ENCODE results near the gene ABCB8.

ABCB8 gene

DNA sequence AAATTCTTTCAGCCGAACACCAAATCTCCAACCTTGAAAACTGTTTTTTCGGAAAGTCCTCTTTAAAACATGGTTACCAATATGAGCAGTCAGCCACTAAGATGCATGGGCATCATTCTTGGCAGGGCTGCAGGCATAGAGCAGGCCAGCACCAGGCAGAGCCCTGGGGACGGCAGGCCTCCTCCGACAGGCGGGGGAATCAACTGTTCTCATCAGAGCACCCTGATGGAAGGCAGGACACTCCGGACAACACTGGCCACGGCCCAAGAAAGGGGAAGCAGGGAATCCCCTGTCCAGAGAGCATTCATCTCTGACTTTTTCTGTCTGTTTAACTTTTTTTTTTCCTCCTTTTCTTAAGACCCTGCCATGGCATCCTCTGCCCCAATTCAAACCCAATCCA lies 38.8 kb upstream of the ABCB8 start:
- Histone ChIP-seq H3K27ac (ENCODE audit: low read length) (no peak overlapping the region), H3K4me1 (ENCODE audit: control insufficient read depth, insufficient read depth, low read length) (peaks cover 10% of the 10 kb centered on the region; the same call in 1 of the 2 replicates), H3K36me3 (ENCODE audit: control insufficient read depth, insufficient read depth, low read length) (no peaks in the 10 kb centered on the region), H3K9me3 (ENCODE audit: control insufficient read depth, insufficient read depth, low read length) (no peaks in the 10 kb centered on the region), H3K4me3 (ENCODE audit: low read length) (no peak overlapping the region), H3K27me3 (ENCODE audit: control insufficient read depth, insufficient read depth, low read length) (no peaks in the 10 kb centered on the region)
- WGBS (ENCODE audit: insufficient coverage, insufficient read length): no CpG with 5 or more reads among the region's 7 CpGs
- no peak for DNase-seq (ENCODE audit: low read depth, low spot score)

DNA sequence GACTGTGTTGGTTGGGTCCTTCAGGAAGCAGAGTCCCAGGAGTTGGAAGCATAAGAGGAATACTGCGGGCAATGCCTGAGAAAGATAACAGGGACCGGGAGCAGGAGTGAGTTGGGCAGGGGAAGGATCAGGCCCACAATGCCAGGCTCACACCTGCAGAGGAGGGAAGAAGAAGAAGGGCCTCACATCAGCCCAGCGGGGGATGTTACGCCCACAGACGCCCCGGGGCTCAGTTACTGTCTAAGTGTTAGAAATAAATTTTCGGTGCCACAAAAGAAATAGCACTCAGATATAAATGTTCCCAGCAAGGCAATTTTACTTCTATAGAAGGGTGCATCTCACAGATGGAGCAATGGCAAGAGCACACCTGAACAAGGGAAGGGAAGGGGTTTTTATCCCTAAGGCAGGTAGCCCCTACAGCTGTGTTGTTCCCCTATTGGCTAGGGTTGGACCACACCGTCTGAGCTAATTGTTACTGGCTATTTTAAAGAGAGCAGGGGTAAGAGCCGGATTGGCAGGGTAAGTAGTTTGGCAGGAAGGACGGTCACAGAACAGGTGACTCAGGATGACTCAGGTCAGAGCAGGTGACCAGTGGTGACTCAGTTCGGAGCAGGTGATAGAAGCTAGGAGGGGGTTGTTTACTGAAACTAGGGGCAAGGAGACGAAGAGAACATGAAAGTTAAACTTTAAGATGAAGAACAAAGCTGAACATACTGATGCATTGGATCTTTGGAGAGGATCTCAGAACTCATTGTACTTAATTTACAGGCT lies 37.6 kb upstream of the ABCB8 start, which contains the start of gene NOS3:
Gene NOS3, plus strand, starts transcription at position 602 of the 771 bp plus-strand sequence. CDS start 2,787 bp downstream, outside the sequence.
- H3K9me3 ChIP-seq (ENCODE audit: control insufficient read depth, insufficient read depth, low read length): no peaks in the 10 kb centered on the region
- H3K27ac ChIP-seq (ENCODE audit: low read length): no peak within 1 kb of the TSS
- H3K27me3 ChIP-seq (ENCODE audit: control insufficient read depth, insufficient read depth, low read length): no peaks in the 10 kb centered on the region
- H3K36me3 ChIP-seq (ENCODE audit: control insufficient read depth, insufficient read depth, low read length): no peaks in the 10 kb centered on the region
- H3K4me1 ChIP-seq (ENCODE audit: control insufficient read depth, insufficient read depth, low read length): peaks cover 12% of the 10 kb centered on the region
- no peak for DNase-seq (ENCODE audit: low read depth, low spot score)
- WGBS (ENCODE audit: insufficient coverage, insufficient read length): no CpG with 5 or more reads among the region's 12 CpGs
- H3K4me3 ChIP-seq (ENCODE audit: low read length): no peak within 1 kb of the TSS

DNA sequence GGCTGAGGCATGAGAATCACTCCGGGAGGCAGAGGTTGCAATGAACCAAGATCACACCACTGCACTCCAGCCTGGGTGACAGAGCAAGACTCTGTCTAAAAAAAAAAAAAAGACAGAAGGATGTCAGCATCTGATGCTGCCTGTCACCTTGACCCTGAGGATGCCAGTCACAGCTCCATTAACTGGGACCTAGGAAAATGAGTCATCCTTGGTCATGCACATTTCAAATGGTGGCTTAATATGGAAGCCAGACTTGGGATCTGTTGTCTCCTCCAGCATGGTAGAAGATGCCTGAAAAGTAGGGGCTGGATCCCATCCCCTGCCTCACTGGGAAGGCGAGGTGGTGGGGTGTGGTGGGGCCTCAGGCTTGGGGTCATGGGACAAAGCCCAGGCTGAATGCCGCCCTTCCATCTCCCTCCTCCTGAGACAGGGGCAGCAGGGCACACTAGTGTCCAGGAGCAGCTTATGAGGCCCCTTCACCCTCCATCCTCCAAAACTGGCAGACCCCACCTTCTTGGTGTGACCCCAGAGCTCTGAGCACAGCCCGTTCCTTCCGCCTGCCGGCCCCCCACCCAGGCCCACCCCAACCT lies 36.1 kb upstream of the ABCB8 start:
- no peak overlapping the region for H3K4me3 ChIP-seq (ENCODE audit: low read length)
- H3K36me3 ChIP-seq (ENCODE audit: control insufficient read depth, insufficient read depth, low read length): no peaks in the 10 kb centered on the region
- H3K27me3 ChIP-seq (ENCODE audit: control insufficient read depth, insufficient read depth, low read length): no peaks in the 10 kb centered on the region
- no CpG with 5 or more reads among the region's 6 CpGs for WGBS (ENCODE audit: insufficient coverage, insufficient read length)
- no peak overlapping the region for H3K27ac ChIP-seq (ENCODE audit: low read length)
- peaks cover 12% of the 10 kb centered on the region for H3K4me1 ChIP-seq (ENCODE audit: control insufficient read depth, insufficient read depth, low read length)
- no peak for DNase-seq (ENCODE audit: low read depth, low spot score)
- no peaks in the 10 kb centered on the region for H3K9me3 ChIP-seq (ENCODE audit: control insufficient read depth, insufficient read depth, low read length)

DNA sequence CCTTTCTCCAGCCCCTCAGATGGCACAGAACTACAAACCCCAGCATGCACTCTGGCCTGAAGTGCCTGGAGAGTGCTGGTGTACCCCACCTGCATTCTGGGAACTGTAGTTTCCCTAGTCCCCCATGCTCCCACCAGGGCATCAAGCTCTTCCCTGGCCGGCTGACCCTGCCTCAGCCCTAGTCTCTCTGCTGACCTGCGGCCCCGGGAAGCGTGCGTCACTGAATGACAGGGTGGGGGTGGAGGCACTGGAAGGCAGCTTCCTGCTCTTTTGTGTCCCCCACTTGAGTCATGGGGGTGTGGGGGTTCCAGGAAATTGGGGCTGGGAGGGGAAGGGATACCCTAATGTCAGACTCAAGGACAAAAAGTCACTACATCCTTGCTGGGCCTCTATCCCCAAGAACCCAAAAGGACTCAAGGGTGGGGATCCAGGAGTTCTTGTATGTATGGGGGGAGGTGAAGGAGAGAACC lies 35.4 kb upstream of the ABCB8 start:
- Histone ChIP-seq H3K27me3 (ENCODE audit: control insufficient read depth, insufficient read depth, low read length) (no peaks in the 10 kb centered on the region), H3K4me1 (ENCODE audit: control insufficient read depth, insufficient read depth, low read length) (peaks cover 12% of the 10 kb centered on the region), H3K36me3 (ENCODE audit: control insufficient read depth, insufficient read depth, low read length) (no peaks in the 10 kb centered on the region), H3K4me3 (ENCODE audit: low read length) (no peak overlapping the region), H3K27ac (ENCODE audit: low read length) (no peak overlapping the region), H3K9me3 (ENCODE audit: control insufficient read depth, insufficient read depth, low read length) (no peaks in the 10 kb centered on the region)
- no CpG with 5 or more reads among the region's 5 CpGs for WGBS (ENCODE audit: insufficient coverage, insufficient read length)
- DNase-seq (ENCODE audit: low read depth, low spot score): peak; percentile 70

DNA sequence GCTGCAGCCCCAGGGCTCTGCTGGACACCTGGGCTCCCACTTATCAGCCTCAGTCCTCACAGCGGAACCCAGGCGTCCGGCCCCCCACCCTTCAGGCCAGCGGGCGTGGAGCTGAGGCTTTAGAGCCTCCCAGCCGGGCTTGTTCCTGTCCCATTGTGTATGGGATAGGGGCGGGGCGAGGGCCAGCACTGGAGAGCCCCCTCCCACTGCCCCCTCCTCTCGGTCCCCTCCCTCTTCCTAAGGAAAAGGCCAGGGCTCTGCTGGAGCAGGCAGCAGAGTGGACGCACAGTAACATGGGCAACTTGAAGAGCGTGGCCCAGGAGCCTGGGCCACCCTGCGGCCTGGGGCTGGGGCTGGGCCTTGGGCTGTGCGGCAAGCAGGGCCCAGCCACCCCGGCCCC lies 34.7 kb upstream of the ABCB8 start:
- H3K27me3 ChIP-seq (ENCODE audit: control insufficient read depth, insufficient read depth, low read length): no peaks in the 10 kb centered on the region
- WGBS (ENCODE audit: insufficient coverage, insufficient read length): no CpG with 5 or more reads among the region's 14 CpGs
- no peak overlapping the region for H3K27ac ChIP-seq (ENCODE audit: low read length)
- H3K9me3 ChIP-seq (ENCODE audit: control insufficient read depth, insufficient read depth, low read length): no peaks in the 10 kb centered on the region
- DNase-seq (ENCODE audit: low read depth, low spot score): no peak
- H3K4me3 ChIP-seq (ENCODE audit: low read length): no peak overlapping the region
- H3K4me1 ChIP-seq (ENCODE audit: control insufficient read depth, insufficient read depth, low read length): peaks cover 12% of the 10 kb centered on the region
- no peaks in the 10 kb centered on the region for H3K36me3 ChIP-seq (ENCODE audit: control insufficient read depth, insufficient read depth, low read length)

DNA sequence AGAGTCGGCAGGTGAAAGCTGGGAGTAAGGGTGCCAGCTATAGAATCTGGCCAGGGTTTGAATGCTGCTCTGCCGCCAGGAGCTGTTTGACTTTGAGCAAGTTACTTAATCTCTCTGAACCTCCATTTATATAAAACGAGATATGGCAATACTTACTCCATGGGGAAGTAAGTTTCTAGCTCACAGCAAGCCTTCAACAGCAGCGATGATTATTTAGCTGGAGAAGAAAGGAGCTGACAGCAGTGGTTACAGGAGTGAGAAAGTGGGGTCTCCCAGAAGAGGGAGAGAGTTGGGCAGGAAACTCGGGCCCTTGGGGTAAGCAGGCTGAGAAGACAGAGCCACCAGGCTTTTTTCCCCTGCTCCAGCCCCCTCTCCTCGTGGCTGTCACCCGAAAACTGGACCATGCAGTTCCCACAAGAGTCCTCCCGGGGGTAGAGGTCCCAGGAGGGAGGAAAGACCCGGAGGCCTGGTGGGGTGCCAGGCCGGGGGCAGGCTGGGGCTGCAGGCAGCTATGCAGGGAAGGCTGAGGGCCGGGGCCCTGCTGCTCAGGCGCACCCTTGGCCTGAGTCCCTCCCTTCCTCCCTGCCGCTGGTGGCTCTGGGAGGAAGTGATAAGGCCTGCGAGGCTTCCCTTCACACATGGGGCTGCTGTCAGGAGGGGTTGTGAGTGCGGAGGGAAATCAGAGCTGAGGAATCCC lies 34.0 kb upstream of the ABCB8 start:
- DNase-seq (ENCODE audit: low read depth, low spot score): no peak
- H3K36me3 ChIP-seq (ENCODE audit: control insufficient read depth, insufficient read depth, low read length): no peaks in the 10 kb centered on the region
- H3K9me3 ChIP-seq (ENCODE audit: control insufficient read depth, insufficient read depth, low read length): no peaks in the 10 kb centered on the region
- no CpG with 5 or more reads among the region's 15 CpGs for WGBS (ENCODE audit: insufficient coverage, insufficient read length)
- H3K4me1 ChIP-seq (ENCODE audit: control insufficient read depth, insufficient read depth, low read length): peaks cover 10% of the 10 kb centered on the region
- H3K27me3 ChIP-seq (ENCODE audit: control insufficient read depth, insufficient read depth, low read length): no peaks in the 10 kb centered on the region
- H3K27ac ChIP-seq (ENCODE audit: low read length): no peak overlapping the region
- H3K4me3 ChIP-seq (ENCODE audit: low read length): no peak overlapping the region

DNA sequence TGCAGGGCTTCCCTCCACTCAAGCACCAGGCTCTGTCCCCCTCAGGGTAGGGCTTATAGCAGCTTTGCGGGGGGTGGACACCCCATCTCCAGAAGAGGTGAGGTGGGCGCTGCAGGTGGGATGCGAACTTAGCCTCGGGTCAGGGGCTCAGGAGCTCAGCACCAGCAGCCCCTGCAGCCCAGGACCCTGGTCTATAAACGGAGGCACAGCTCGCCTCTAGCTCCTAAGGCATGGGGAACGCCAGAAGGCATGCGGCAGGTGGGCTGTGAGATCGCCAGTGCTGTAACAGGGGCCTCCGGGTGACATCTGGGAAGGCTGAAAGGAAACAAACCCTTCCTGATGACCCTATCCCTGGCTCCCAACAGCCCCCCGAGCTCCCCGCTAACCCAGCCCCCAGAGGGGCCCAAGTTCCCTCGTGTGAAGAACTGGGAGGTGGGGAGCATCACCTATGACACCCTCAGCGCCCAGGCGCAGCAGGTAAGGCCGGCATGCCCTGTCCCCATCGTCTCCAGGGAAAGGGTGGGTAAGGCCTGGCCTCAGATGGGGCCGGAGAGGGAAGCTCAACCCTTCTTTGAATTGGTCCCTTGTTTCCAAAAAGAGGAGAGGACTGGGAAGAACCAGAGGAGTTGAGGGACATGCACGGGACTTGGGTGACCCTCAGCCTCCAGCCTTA lies 33.3 kb upstream of the ABCB8 start:
- WGBS (ENCODE audit: insufficient coverage, insufficient read length): no CpG with 5 or more reads among the region's 19 CpGs
- Histone ChIP-seq H3K4me1 (ENCODE audit: control insufficient read depth, insufficient read depth, low read length) (peaks cover 10% of the 10 kb centered on the region), H3K27me3 (ENCODE audit: control insufficient read depth, insufficient read depth, low read length) (no peaks in the 10 kb centered on the region), H3K36me3 (ENCODE audit: control insufficient read depth, insufficient read depth, low read length) (no peaks in the 10 kb centered on the region), H3K27ac (ENCODE audit: low read length) (no peak overlapping the region), H3K9me3 (ENCODE audit: control insufficient read depth, insufficient read depth, low read length) (no peaks in the 10 kb centered on the region), H3K4me3 (ENCODE audit: low read length) (no peak overlapping the region)
- no peak for DNase-seq (ENCODE audit: low read depth, low spot score)

DNA sequence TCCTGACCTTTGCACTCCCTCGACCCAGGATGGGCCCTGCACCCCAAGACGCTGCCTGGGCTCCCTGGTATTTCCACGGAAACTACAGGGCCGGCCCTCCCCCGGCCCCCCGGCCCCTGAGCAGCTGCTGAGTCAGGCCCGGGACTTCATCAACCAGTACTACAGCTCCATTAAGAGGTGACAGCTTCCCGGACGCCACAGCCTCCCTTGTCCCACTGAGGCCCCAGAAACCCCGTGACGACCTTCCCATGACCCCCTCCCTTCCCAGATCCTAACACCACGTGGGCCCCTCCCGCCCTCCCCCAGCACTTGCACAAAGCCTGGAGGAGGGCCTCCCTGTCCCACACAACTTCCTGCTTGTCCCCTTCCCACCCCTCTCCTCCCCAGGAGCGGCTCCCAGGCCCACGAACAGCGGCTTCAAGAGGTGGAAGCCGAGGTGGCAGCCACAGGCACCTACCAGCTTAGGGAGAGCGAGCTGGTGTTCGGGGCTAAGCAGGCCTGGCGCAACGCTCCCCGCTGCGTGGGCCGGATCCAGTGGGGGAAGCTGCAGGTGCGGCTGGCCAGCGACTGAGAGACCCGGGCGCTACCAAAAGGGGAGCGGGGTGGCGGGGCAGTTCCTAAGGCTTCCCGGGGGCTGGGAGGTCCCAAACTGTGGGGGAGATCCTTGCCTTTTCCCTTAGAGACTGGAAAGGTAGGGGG lies 31.7 kb upstream of the ABCB8 start:
- H3K4me3 ChIP-seq (ENCODE audit: low read length): no peak overlapping the region
- no CpG with 5 or more reads among the region's 31 CpGs for WGBS (ENCODE audit: insufficient coverage, insufficient read length)
- peaks cover 12% of the 10 kb centered on the region for H3K4me1 ChIP-seq (ENCODE audit: control insufficient read depth, insufficient read depth, low read length)

DNA sequence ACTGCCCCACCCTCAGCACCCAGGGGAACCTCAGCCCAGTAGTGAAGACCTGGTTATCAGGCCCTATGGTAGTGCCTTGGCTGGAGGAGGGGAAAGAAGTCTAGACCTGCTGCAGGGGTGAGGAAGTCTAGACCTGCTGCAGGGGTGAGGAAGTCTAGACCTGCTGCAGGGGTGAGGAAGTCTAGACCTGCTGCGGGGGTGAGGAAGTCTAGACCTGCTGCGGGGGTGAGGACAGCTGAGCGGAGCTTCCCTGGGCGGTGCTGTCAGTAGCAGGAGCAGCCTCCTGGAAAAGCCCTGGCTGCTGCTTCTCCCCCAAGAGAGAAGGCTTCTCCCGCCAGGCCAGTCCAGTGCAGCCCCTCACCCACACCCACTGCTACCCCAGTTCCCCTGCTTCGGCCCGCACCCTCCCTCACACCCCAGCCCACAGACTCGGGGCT lies 31.2 kb upstream of the ABCB8 start:
- no peaks in the 10 kb centered on the region for H3K27me3 ChIP-seq (ENCODE audit: control insufficient read depth, insufficient read depth, low read length)
- WGBS (ENCODE audit: insufficient coverage, insufficient read length): no CpG with 5 or more reads among the region's 8 CpGs
- H3K4me1 ChIP-seq (ENCODE audit: control insufficient read depth, insufficient read depth, low read length): peaks cover 12% of the 10 kb centered on the region
- DNase-seq (ENCODE audit: low read depth, low spot score): no peak
- H3K4me3 ChIP-seq (ENCODE audit: low read length): no peak overlapping the region
- H3K27ac ChIP-seq (ENCODE audit: low read length): no peak overlapping the region
- no peaks in the 10 kb centered on the region for H3K9me3 ChIP-seq (ENCODE audit: control insufficient read depth, insufficient read depth, low read length)
- H3K36me3 ChIP-seq (ENCODE audit: control insufficient read depth, insufficient read depth, low read length): no peaks in the 10 kb centered on the region

More for the DNA sequence above, 31.7 kb upstream of the ABCB8 start:
- Histone ChIP-seq H3K27me3 (ENCODE audit: control insufficient read depth, insufficient read depth, low read length) (no peaks in the 10 kb centered on the region), H3K27ac (ENCODE audit: low read length) (no peak overlapping the region), H3K9me3 (ENCODE audit: control insufficient read depth, insufficient read depth, low read length) (no peaks in the 10 kb centered on the region), H3K36me3 (ENCODE audit: control insufficient read depth, insufficient read depth, low read length) (no peaks in the 10 kb centered on the region)
- DNase-seq (ENCODE audit: low read depth, low spot score): no peak

DNA sequence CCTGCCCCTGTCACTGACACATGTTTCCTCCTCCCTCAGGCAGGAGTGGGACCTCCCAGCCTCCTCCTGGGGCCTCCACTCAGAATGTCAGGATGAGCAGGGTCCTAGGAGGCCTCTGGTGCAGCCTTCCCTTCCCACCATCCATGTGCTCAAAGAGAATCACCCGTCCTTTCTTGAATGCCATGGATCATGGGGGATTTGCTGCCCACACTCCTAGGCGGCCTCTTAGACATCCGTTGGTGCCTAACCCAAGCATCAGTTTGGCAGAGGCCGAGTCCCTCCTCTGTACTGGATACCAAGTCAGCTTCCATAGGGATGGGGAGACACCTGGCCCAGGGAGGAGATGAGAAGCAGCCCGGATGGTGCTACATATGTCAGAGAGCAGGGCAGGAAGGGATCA lies 30.4 kb upstream of the ABCB8 start:
- no CpG with 5 or more reads among the region's 5 CpGs for WGBS (ENCODE audit: insufficient coverage, insufficient read length)
- H3K4me1 ChIP-seq (ENCODE audit: control insufficient read depth, insufficient read depth, low read length): peaks cover 11% of the 10 kb centered on the region
- H3K9me3 ChIP-seq (ENCODE audit: control insufficient read depth, insufficient read depth, low read length): no peaks in the 10 kb centered on the region
- no peak for DNase-seq (ENCODE audit: low read depth, low spot score)
- H3K27ac ChIP-seq (ENCODE audit: low read length): no peak overlapping the region
- no peak overlapping the region for H3K4me3 ChIP-seq (ENCODE audit: low read length)
- H3K27me3 ChIP-seq (ENCODE audit: control insufficient read depth, insufficient read depth, low read length): no peaks in the 10 kb centered on the region
- no peaks in the 10 kb centered on the region for H3K36me3 ChIP-seq (ENCODE audit: control insufficient read depth, insufficient read depth, low read length)
